GM12878 (cell line): ENCODE data around the gene HOMER2.

ENCODE experiments used
- ASH2L ChIP-seq: fragments of 300-600, 200-600 bp; sonication (generic); IDR thresholded peaks from 2 replicates; pipeline ENCODE4 v1.6.1; 2017; ENCODE audit warnings: low read depth, mild to moderate bottlenecking, borderline replicate concordance
- BMI1 ChIP-seq: fragments of 450-650 bp; IDR thresholded peaks from 2 replicates; pipeline ENCODE4 v1.6.1; 2016; ENCODE audit warnings: mild to moderate bottlenecking, moderate library complexity, borderline replicate concordance
- CTCF ChIP-seq, 3 experiments: IDR thresholded peaks in 2 of 3; conservative IDR thresholded peaks in 1 of 3; 2 replicates each; pipeline ENCODE4 v1.5.1; 2011; ENCODE audit warnings: low read depth in 3 of 3, low read length in 3 of 3, mild to moderate bottlenecking in 3 of 3, control low read depth in 2 of 3, moderate library complexity in 2 of 3, inconsistent platforms in 1 of 3, mixed read lengths in 1 of 3; ENCODE audit not compliant: control insufficient read depth in 2 of 3, insufficient read depth in 1 of 3; ENCODE audit errors: extremely low read depth in 1 of 3
- EP300 ChIP-seq, 2 experiments: fragments of 150-350 bp in 1 of 2; IDR thresholded peaks; 2 replicates each; pipeline ENCODE4 v1.6.1; 2011 to 2012; ENCODE audit warnings: low read depth in 2 of 2, low read length in 2 of 2, borderline replicate concordance in 1 of 2, improper control_type of control experiment in 1 of 2, inconsistent platforms in 1 of 2; ENCODE audit not compliant: control insufficient read depth in 1 of 2
- FOXM1 ChIP-seq: IDR thresholded peaks from 2 replicates; pipeline ENCODE4 v1.6.1; 2012; ENCODE audit warnings: low read depth, mild to moderate bottlenecking, inconsistent platforms, low read length, moderate library complexity
- IRF4 ChIP-seq: IDR thresholded peaks from 2 replicates; pipeline ENCODE4 v1.6.1; 2011; ENCODE audit warnings: low read depth, low read length
- POLR2A ChIP-seq: IDR thresholded peaks from 2 replicates; pipeline ENCODE4 v1.6.1; 2011; ENCODE audit warnings: low read depth, mild to moderate bottlenecking, low read length
- SMC3 ChIP-seq: IDR thresholded peaks from 2 replicates; pipeline ENCODE4 v1.6.1; 2011; ENCODE audit warnings: low read length, improper control_type of control experiment, borderline replicate concordance
- SPI1 ChIP-seq: IDR thresholded peaks from 2 replicates; pipeline ENCODE4 v1.6.1; 2011; ENCODE audit warnings: low read depth, mild to moderate bottlenecking, low read length, moderate library complexity, borderline replicate concordance; ENCODE audit not compliant: insufficient read depth
- TAF1 ChIP-seq: IDR thresholded peaks from 2 replicates; pipeline ENCODE4 v1.6.1; 2011; ENCODE audit warnings: mild to moderate bottlenecking, low read depth, low read length, borderline replicate concordance
- TCF12 ChIP-seq: IDR thresholded peaks from 2 replicates; pipeline ENCODE4 v1.6.1; 2011; ENCODE audit warnings: low read depth, mild to moderate bottlenecking, low read length
- TCF3 ChIP-seq: IDR thresholded peaks from 2 replicates; pipeline ENCODE4 v1.6.1; 2012; ENCODE audit warnings: low read depth, mild to moderate bottlenecking, low read length, borderline replicate concordance; ENCODE audit not compliant: insufficient read depth
- USF2 ChIP-seq: IDR thresholded peaks from 2 replicates; pipeline ENCODE4 v1.6.1; 2011; ENCODE audit warnings: low read depth, low read length, improper control_type of control experiment, borderline replicate concordance
- TF ChIP-seq, protein P1 (sequence below): IDR thresholded peaks from 2 replicates; pipeline ENCODE4 v1.6.1; 2012; ENCODE audit warnings: mild to moderate bottlenecking, low read depth, low read length

- no peak for TF ChIP-seq EP300 (IDR thresholded peaks at IDR 0.05; ENCODE audit: borderline replicate concordance in 1 of 2, control insufficient read depth in 1 of 2, low read depth in 2 of 2, low read length in 2 of 2)
- TF ChIP-seq TAF1, result no peak
- TF ChIP-seq CTCF (IDR thresholded peaks at IDR 0.05 in 2 of 3, conservative IDR thresholded peaks at IDR 0.05 in 1 of 3; ENCODE audit: control insufficient read depth in 2 of 3, extremely low read depth in 1 of 3, insufficient read depth in 1 of 3, low read depth in 3 of 3, low read length in 3 of 3), result no peak
- TF ChIP-seq, protein P1, sequence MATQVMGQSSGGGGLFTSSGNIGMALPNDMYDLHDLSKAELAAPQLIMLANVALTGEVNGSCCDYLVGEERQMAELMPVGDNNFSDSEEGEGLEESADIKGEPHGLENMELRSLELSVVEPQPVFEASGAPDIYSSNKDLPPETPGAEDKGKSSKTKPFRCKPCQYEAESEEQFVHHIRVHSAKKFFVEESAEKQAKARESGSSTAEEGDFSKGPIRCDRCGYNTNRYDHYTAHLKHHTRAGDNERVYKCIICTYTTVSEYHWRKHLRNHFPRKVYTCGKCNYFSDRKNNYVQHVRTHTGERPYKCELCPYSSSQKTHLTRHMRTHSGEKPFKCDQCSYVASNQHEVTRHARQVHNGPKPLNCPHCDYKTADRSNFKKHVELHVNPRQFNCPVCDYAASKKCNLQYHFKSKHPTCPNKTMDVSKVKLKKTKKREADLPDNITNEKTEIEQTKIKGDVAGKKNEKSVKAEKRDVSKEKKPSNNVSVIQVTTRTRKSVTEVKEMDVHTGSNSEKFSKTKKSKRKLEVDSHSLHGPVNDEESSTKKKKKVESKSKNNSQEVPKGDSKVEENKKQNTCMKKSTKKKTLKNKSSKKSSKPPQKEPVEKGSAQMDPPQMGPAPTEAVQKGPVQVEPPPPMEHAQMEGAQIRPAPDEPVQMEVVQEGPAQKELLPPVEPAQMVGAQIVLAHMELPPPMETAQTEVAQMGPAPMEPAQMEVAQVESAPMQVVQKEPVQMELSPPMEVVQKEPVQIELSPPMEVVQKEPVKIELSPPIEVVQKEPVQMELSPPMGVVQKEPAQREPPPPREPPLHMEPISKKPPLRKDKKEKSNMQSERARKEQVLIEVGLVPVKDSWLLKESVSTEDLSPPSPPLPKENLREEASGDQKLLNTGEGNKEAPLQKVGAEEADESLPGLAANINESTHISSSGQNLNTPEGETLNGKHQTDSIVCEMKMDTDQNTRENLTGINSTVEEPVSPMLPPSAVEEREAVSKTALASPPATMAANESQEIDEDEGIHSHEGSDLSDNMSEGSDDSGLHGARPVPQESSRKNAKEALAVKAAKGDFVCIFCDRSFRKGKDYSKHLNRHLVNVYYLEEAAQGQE, result no peak
- no peak for TF ChIP-seq TCF12
- TF ChIP-seq USF2, result no peak
- TF ChIP-seq SPI1, result no peak
- TF ChIP-seq SMC3, result no peak
- TF ChIP-seq IRF4, result no peak
- TF ChIP-seq FOXM1, result no peak
- TF ChIP-seq ASH2L, result no peak
- no peak for TF ChIP-seq TCF3
- TF ChIP-seq BMI1, result no peak
- TF ChIP-seq POLR2A, result no peak
These were observed 33.9 kb upstream of the HOMER2 start for GRCh38 chr15:82986442-82986780.
